Keratinocyte (primary cell): ENCODE measurements around the gene DPP8.

Experiments used
- EZH2 ChIP-seq: IDR thresholded peaks from one replicate; pipeline ENCODE4 v1.6.1; 2012; ENCODE audit warnings: inconsistent platforms, mild to moderate bottlenecking, low read length, moderate library complexity
- TF ChIP-seq, protein P1 (sequence below), 3 experiments: IDR thresholded peaks in 1 of 3; conservative IDR thresholded peaks in 1 of 3; optimal IDR thresholded peaks in 1 of 3; 2 replicates in 2 of 3; 3 replicates in 1 of 3; pipeline versions ENCODE3 to v1.5.1; 2011; ENCODE audit warnings: low read length in 3 of 3, mild to moderate bottlenecking in 3 of 3, moderate library complexity in 2 of 3, control low read depth in 1 of 3, inconsistent platforms in 1 of 3; ENCODE audit not compliant: insufficient read depth in 2 of 3; ENCODE audit errors: extremely low read depth in 1 of 3

DNA sequence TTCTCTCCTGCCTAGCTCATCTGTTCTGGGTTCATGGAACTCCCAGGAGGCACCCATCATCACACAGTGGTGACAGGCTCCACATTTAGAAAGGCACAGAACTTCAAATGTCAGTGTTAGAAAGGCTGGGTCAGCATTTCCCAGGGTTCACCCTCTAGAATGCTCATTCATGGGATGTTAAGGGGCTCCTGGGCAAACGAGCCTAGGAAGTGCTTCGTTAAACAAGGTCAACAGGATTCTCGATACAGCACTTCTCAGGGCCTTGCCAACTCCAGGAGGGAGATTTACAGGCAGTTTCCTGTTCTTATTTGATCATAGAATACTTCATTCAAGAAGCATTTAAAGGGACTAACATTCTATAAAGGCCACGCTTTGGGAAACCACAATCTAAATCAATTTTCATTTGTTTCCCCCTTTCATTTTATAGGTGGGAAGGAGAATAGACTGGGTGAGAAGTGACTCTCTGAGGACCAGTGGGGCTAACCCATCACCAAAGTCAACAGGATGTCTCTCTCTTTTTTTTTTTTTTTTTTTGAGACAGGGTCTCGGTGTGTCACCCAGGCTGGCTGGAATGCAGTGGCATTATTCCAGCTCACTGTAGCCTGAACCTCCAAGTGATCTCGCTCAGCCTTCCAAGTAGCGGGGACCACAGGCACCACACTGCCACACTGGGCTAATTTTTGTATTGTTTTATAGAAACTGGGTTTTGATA is 109.0 kb downstream of the DPP8 start:
- TF ChIP-seq, protein P1, sequence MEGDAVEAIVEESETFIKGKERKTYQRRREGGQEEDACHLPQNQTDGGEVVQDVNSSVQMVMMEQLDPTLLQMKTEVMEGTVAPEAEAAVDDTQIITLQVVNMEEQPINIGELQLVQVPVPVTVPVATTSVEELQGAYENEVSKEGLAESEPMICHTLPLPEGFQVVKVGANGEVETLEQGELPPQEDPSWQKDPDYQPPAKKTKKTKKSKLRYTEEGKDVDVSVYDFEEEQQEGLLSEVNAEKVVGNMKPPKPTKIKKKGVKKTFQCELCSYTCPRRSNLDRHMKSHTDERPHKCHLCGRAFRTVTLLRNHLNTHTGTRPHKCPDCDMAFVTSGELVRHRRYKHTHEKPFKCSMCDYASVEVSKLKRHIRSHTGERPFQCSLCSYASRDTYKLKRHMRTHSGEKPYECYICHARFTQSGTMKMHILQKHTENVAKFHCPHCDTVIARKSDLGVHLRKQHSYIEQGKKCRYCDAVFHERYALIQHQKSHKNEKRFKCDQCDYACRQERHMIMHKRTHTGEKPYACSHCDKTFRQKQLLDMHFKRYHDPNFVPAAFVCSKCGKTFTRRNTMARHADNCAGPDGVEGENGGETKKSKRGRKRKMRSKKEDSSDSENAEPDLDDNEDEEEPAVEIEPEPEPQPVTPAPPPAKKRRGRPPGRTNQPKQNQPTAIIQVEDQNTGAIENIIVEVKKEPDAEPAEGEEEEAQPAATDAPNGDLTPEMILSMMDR (optimal IDR thresholded peaks at IDR 0.05 in 1 of 3, IDR thresholded peaks at IDR 0.05 in 1 of 3, conservative IDR thresholded peaks at IDR 0.05 in 1 of 3; ENCODE audit: extremely low read depth in 1 of 3, insufficient read depth in 2 of 3, low read length in 3 of 3): no peak
- no peak for TF ChIP-seq EZH2
